HCT116 (cell line): ENCODE measurements around the gene FBH1.

ENCODE experiments used
- ATF3 ChIP-seq: IDR thresholded peaks from 2 replicates; pipeline ENCODE4 v1.6.1; 2012
- CBX3 ChIP-seq: IDR thresholded peaks from 2 replicates; pipeline ENCODE4 v1.6.1; 2012; ENCODE audit warnings: low read depth
- CTCF ChIP-seq, 3 experiments: fragments of 200-600 bp in 1 of 3; sonication (generic) in 1 of 3; IDR thresholded peaks in 2 of 3; conservative IDR thresholded peaks in 1 of 3; 2 replicates each; pipeline ENCODE4 v1.5.1; 2012 to 2017; ENCODE audit warnings: low read depth in 2 of 3, low read length in 2 of 3, antibody characterized with exemption in 1 of 3, borderline replicate concordance in 1 of 3, control low read depth in 1 of 3, mild to moderate bottlenecking in 1 of 3, mixed read lengths in 1 of 3, mixed run types in 1 of 3, moderate library complexity in 1 of 3; ENCODE audit not compliant: insufficient read depth in 1 of 3
- EZH2 ChIP-seq: fragments of 200-600 bp; sonication (generic); IDR thresholded peaks from 2 replicates; pipeline ENCODE4 v1.6.1; 2017; ENCODE audit warnings: antibody characterized with exemption, mixed run types
- MAX ChIP-seq: IDR thresholded peaks from 2 replicates; pipeline ENCODE4 v1.6.1; 2012
- POLR2A ChIP-seq: IDR thresholded peaks from 2 replicates; pipeline ENCODE4 v1.7.0; 2011; ENCODE audit warnings: borderline replicate concordance; ENCODE audit not compliant: insufficient read depth, insufficient read length; ENCODE audit errors: extremely low read depth
- POLR2AphosphoS5 ChIP-seq: IDR thresholded peaks from 2 replicates; pipeline ENCODE4 v1.6.1; 2011; ENCODE audit warnings: mild to moderate bottlenecking, low read depth, low read length, moderate library complexity
- RAD21 ChIP-seq: IDR thresholded peaks from 2 replicates; pipeline ENCODE4 v1.6.1; 2012; ENCODE audit warnings: low read depth, mild to moderate bottlenecking
- SP1 ChIP-seq: IDR thresholded peaks from 2 replicates; pipeline ENCODE4 v1.6.1; 2012; ENCODE audit warnings: low read depth
- YY1 ChIP-seq: IDR thresholded peaks from 2 replicates; pipeline ENCODE4 v1.6.1; 2011; ENCODE audit warnings: low read length, low read depth, moderate library complexity, mild to moderate bottlenecking; ENCODE audit not compliant: insufficient replicate concordance; ENCODE audit errors: extremely low read depth
- ZBTB33 ChIP-seq: IDR thresholded peaks from 2 replicates; pipeline ENCODE4 v1.6.1; 2011; ENCODE audit warnings: mild to moderate bottlenecking, low read length, moderate library complexity; ENCODE audit not compliant: insufficient replicate concordance; ENCODE audit errors: extremely low read depth
- ZFX ChIP-seq: fragments of 450-650 bp; IDR thresholded peaks from 2 replicates; pipeline ENCODE4 v1.6.1; 2017
- ZNF274 ChIP-seq: fragments of 200-500 bp; sonication (Bioruptor generic); IDR thresholded peaks from 2 replicates; pipeline ENCODE4 v1.6.1; 2014; ENCODE audit warnings: mild to moderate bottlenecking, low read depth, low read length, inconsistent platforms

GRCh38 chr10:5893321-5893720 is 3.3 kb downstream of the FBH1 start:
- TF ChIP-seq CTCF (IDR thresholded peaks at IDR 0.05 in 2 of 3, conservative IDR thresholded peaks at IDR 0.05 in 1 of 3; ENCODE audit: borderline replicate concordance in 1 of 3, insufficient read depth in 1 of 3, low read depth in 2 of 3, low read length in 2 of 3) = no peak
- no peak for TF ChIP-seq ATF3
- TF ChIP-seq ZFX = no peak
- no peak for TF ChIP-seq ZNF274
- no peak for TF ChIP-seq POLR2AphosphoS5
- no peak for TF ChIP-seq ZBTB33
- TF ChIP-seq EZH2 = no peak
- no peak for TF ChIP-seq SP1
- no peak for TF ChIP-seq POLR2A
- TF ChIP-seq MAX = no peak
- no peak for TF ChIP-seq CBX3
- TF ChIP-seq YY1 = no peak
- TF ChIP-seq RAD21 = no peak
